GM12878 (cell line): Measurements from ENCODE around the gene SET. TPM values are rescaled to one million over a fixed set of nuclear protein-coding genes. Genes with fewer than 3 reads are reported as not detected.
A peak's percentile ranks its signal among the peaks of the same experiment; 100 is the strongest.

Experiments used
- ASH2L ChIP-seq: fragments of 300-600, 200-600 bp; sonication (generic); IDR thresholded peaks from 2 replicates; pipeline ENCODE4 v1.6.1; 2017; ENCODE audit warnings: low read depth, mild to moderate bottlenecking, borderline replicate concordance
- CBX5 ChIP-seq: sonication (generic); IDR thresholded peaks from 2 replicates; pipeline ENCODE4 v1.6.1; 2016; ENCODE audit warnings: low read depth, moderate library complexity, mild to moderate bottlenecking, inconsistent platforms
- CREB1 ChIP-seq: IDR thresholded peaks from 2 replicates; pipeline ENCODE4 v1.6.1; 2012; ENCODE audit warnings: low read depth, mild to moderate bottlenecking, inconsistent platforms
- EZH2 ChIP-seq: IDR thresholded peaks from 2 replicates; pipeline ENCODE4 v1.6.1; 2012; ENCODE audit warnings: low read depth, mild to moderate bottlenecking, control low read depth, inconsistent platforms, low read length, borderline replicate concordance; ENCODE audit not compliant: control insufficient read depth
- FOXK2 ChIP-seq: fragments of 450-650 bp; IDR thresholded peaks from 2 replicates; pipeline ENCODE4 v1.6.1; 2017; ENCODE audit warnings: mild to moderate bottlenecking, moderate library complexity
- HDAC2 ChIP-seq: fragments of 200-600 bp; sonication (generic); IDR thresholded peaks from 2 replicates; pipeline ENCODE4 v1.6.1; 2017
- NFIC ChIP-seq: IDR thresholded peaks from 2 replicates; pipeline ENCODE4 v1.6.1; 2012; ENCODE audit warnings: low read depth, mild to moderate bottlenecking, inconsistent platforms, low read length, moderate library complexity
- PAX8 ChIP-seq: fragments of 450-650 bp; IDR thresholded peaks from 2 replicates; pipeline ENCODE4 v1.6.1; 2017; ENCODE audit warnings: mild to moderate bottlenecking, moderate library complexity
- POLR2AphosphoS2 ChIP-seq: IDR thresholded peaks from 2 replicates; pipeline ENCODE4 v1.6.1; 2011; ENCODE audit warnings: low read depth, mild to moderate bottlenecking, low read length, improper control_type of control experiment, moderate library complexity
- POU2F2 ChIP-seq: IDR thresholded peaks from 3 replicates; pipeline ENCODE4 v1.6.1; 2011; ENCODE audit warnings: low read depth, mild to moderate bottlenecking, low read length, borderline replicate concordance
- SIX5 ChIP-seq: IDR thresholded peaks from 2 replicates; pipeline ENCODE4 v1.6.1; 2011; ENCODE audit warnings: mild to moderate bottlenecking, low read depth, low read length, moderate library complexity; ENCODE audit not compliant: severe bottlenecking
- SMAD1 ChIP-seq: fragments of 450-650 bp; IDR thresholded peaks from 2 replicates; pipeline ENCODE4 v1.6.1; 2018; ENCODE audit warnings: mild to moderate bottlenecking, low read depth; ENCODE audit not compliant: partially characterized antibody
- SUZ12 ChIP-seq: fragments of 200-600 bp; sonication (generic); IDR thresholded peaks from one replicate; pipeline ENCODE4 v1.6.1; 2018; ENCODE audit warnings: antibody characterized with exemption, mild to moderate bottlenecking; ENCODE audit not compliant: unreplicated experiment
- TCF3 ChIP-seq: IDR thresholded peaks from 2 replicates; pipeline ENCODE4 v1.6.1; 2012; ENCODE audit warnings: low read depth, mild to moderate bottlenecking, low read length, borderline replicate concordance; ENCODE audit not compliant: insufficient read depth
- ZNF207 ChIP-seq: fragments of 450-650 bp; IDR thresholded peaks from 2 replicates; pipeline ENCODE4 v1.6.1; 2014; ENCODE audit warnings: antibody characterized with exemption, mild to moderate bottlenecking, borderline replicate concordance
- ZSCAN29 ChIP-seq: fragments of 450-650 bp; IDR thresholded peaks from 2 replicates; pipeline ENCODE4 v1.6.1; 2017; ENCODE audit warnings: mild to moderate bottlenecking, moderate library complexity
- polyA plus RNA-seq, 11 experiments: library from polyadenylated mRNA; depleted of rRNA in 4 of 11; unstranded in 6 of 11; stranded (reverse) in 5 of 11; fragments of >200 nt; fragmentation: Nextera tagmentation in 4 of 11; fragmentation: Illumina TruSeq in 1 of 11; extraction: Ambion mirVana in 4 of 11; extraction: Trizol in 1 of 11; gene quantifications; 1 replicate in 1 of 11; 2 replicates in 10 of 11; pipeline versions ENCODE4 v1.2.1 to v1.2.3, GENCODE V29; 2011 to 2016; ENCODE audit warnings: inconsistent platforms in 2 of 11, missing spikeins in 2 of 11, low read depth in 1 of 11
- total RNA-seq, 4 experiments: library from RNA; depleted of rRNA in 3 of 4; stranded (reverse); fragments of >200 nt in 3 of 4; fragmentation: Illumina TruSeq in 1 of 4; extraction: Trizol in 1 of 4; gene quantifications; 2 replicates each; pipeline versions ENCODE4 v1.2.1 to v1.2.3, GENCODE V29; 2013 to 2021
- TF ChIP-seq, protein P1 (sequence below): fragments of 450-650 bp; IDR thresholded peaks from 2 replicates; pipeline ENCODE4 v1.6.1; 2018; ENCODE audit warnings: borderline replicate concordance, mild to moderate bottlenecking; ENCODE audit not compliant: partially characterized antibody
- TF ChIP-seq, protein P2 (sequence below): fragments of 450-650 bp; formaldehyde crosslinking; IDR thresholded peaks from 2 replicates; pipeline ENCODE4 v1.5.0; 2022; ENCODE audit warnings: mild to moderate bottlenecking, missing genetic modification characterization
- TF ChIP-seq, protein P3 (sequence below): fragments of 450-650 bp; formaldehyde crosslinking; IDR thresholded peaks from 2 replicates; pipeline ENCODE4 v1.4.0; 2022; ENCODE audit warnings: mild to moderate bottlenecking, moderate library complexity

Gene SET
- total and polyA plus RNA-seq, 10 of the 15 experiments (the other 5 are each of a cell fraction or from before 2014, with no cell fraction given), result 284 to 706 (median 445) TPM

GRCh38 chr9:128723866-128724743 lies 35.1 kb downstream of the SET start, which contains the start of gene ZDHHC12 (continued):
- no peak for TF ChIP-seq ASH2L
- no peak for TF ChIP-seq EZH2
- TF ChIP-seq SIX5, result no peak
- no peak for TF ChIP-seq SUZ12
- TF ChIP-seq NFIC, result no peak
- TF ChIP-seq, protein P1, sequence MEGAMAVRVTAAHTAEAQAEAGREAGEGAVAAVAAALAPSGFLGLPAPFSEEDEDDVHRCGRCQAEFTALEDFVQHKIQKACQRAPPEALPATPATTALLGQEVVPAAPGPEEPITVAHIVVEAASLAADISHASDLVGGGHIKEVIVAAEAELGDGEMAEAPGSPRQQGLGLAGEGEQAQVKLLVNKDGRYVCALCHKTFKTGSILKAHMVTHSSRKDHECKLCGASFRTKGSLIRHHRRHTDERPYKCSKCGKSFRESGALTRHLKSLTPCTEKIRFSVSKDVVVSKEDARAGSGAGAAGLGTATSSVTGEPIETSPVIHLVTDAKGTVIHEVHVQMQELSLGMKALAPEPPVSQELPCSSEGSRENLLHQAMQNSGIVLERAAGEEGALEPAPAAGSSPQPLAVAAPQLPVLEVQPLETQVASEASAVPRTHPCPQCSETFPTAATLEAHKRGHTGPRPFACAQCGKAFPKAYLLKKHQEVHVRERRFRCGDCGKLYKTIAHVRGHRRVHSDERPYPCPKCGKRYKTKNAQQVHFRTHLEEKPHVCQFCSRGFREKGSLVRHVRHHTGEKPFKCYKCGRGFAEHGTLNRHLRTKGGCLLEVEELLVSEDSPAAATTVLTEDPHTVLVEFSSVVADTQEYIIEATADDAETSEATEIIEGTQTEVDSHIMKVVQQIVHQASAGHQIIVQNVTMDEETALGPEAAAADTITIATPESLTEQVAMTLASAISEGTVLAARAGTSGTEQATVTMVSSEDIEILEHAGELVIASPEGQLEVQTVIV, result peak; percentile 65
- TF ChIP-seq CBX5, result no peak
- TF ChIP-seq POU2F2, result peak; percentile 83
- TF ChIP-seq POLR2AphosphoS2, result peak; percentile 79
- no peak; the same call in 1 of the 2 replicates for TF ChIP-seq TCF3
- no peak for TF ChIP-seq PAX8
- peak; percentile 53; the same call in 1 of the 2 replicates for TF ChIP-seq CREB1
- no peak for TF ChIP-seq HDAC2
- TF ChIP-seq, protein P2, sequence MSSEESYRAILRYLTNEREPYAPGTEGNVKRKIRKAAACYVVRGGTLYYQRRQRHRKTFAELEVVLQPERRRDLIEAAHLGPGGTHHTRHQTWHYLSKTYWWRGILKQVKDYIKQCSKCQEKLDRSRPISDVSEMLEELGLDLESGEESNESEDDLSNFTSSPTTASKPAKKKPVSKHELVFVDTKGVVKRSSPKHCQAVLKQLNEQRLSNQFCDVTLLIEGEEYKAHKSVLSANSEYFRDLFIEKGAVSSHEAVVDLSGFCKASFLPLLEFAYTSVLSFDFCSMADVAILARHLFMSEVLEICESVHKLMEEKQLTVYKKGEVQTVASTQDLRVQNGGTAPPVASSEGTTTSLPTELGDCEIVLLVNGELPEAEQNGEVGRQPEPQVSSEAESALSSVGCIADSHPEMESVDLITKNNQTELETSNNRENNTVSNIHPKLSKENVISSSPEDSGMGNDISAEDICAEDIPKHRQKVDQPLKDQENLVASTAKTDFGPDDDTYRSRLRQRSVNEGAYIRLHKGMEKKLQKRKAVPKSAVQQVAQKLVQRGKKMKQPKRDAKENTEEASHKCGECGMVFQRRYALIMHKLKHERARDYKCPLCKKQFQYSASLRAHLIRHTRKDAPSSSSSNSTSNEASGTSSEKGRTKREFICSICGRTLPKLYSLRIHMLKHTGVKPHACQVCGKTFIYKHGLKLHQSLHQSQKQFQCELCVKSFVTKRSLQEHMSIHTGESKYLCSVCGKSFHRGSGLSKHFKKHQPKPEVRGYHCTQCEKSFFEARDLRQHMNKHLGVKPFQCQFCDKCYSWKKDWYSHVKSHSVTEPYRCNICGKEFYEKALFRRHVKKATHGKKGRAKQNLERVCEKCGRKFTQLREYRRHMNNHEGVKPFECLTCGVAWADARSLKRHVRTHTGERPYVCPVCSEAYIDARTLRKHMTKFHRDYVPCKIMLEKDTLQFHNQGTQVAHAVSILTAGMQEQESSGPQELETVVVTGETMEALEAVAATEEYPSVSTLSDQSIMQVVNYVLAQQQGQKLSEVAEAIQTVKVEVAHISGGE (CRISPR knock-in tag), result no peak
- TF ChIP-seq ZSCAN29, result no peak
- TF ChIP-seq, protein P3, sequence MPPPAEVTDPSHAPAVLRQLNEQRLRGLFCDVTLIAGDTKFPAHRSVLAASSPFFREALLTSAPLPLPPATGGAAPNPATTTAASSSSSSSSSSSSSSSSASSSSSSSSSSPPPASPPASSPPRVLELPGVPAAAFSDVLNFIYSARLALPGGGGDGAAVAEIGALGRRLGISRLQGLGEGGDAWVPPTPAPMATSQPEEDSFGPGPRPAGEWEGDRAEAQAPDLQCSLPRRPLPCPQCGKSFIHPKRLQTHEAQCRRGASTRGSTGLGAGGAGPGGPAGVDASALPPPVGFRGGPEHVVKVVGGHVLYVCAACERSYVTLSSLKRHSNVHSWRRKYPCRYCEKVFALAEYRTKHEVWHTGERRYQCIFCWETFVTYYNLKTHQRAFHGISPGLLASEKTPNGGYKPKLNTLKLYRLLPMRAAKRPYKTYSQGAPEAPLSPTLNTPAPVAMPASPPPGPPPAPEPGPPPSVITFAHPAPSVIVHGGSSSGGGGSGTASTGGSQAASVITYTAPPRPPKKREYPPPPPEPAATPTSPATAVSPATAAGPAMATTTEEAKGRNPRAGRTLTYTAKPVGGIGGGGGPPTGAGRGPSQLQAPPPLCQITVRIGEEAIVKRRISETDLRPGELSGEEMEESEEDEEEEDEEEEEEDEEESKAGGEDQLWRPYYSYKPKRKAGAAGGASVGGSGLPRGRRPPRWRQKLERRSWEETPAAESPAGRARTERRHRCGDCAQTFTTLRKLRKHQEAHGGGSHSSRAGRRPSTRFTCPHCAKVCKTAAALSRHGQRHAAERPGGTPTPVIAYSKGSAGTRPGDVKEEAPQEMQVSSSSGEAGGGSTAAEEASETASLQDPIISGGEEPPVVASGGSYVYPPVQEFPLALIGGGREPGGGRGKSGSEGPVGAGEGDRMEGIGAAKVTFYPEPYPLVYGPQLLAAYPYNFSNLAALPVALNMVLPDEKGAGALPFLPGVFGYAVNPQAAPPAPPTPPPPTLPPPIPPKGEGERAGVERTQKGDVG (CRISPR knock-in tag), result no peak
- TF ChIP-seq FOXK2, result no peak
- TF ChIP-seq SMAD1, result no peak
- peak; percentile 27; the same call in 1 of the 2 replicates for TF ChIP-seq ZNF207
